Measurements from ENCODE around the gene MRPS31.

The MRPS31 gene

GRCh38 chr13:40770934-40771618 is at the start of gene MRPS31:
MRPS31 (minus strand) TSS chr13:40771190; CDS start chr13:40771136, 54 bp downstream.
- peak; percentile 94 for DNase-seq

GRCh38 chr13:40819797-40820315 is 48.9 kb upstream of the MRPS31 start:
- no peak for DNase-seq

GRCh38 chr13:40818926-40819325 is 47.9 kb upstream of the MRPS31 start:
- DNase-seq: no peak

- DNase-seq: no peak
Measured at GRCh38 chr13:40814803-40815202, 43.8 kb upstream of the MRPS31 start.

GRCh38 chr13:40813667-40814454 is 42.9 kb upstream of the MRPS31 start:
- DNase-seq: no peak

GRCh38 chr13:40812724-40813445 is 41.9 kb upstream of the MRPS31 start:
- DNase-seq: no peak

GRCh38 chr13:40812102-40812501 is 41.1 kb upstream of the MRPS31 start:
- no peak for DNase-seq

GRCh38 chr13:40809471-40809870 is 38.5 kb upstream of the MRPS31 start:
- no peak for DNase-seq

- no peak for DNase-seq
Measured at GRCh38 chr13:40806241-40806640, 35.3 kb upstream of the MRPS31 start.

- DNase-seq: no peak
Measured at GRCh38 chr13:40803316-40803715, 32.3 kb upstream of the MRPS31 start.

- DNase-seq: no peak
Measured at GRCh38 chr13:40801255-40802217, 30.5 kb upstream of the MRPS31 start.

- no peak for DNase-seq
Measured at GRCh38 chr13:40800559-40800958, 29.6 kb upstream of the MRPS31 start.

GRCh38 chr13:40799508-40799907 is 28.5 kb upstream of the MRPS31 start:
- no peak for DNase-seq

GRCh38 chr13:40798380-40798779 is 27.4 kb upstream of the MRPS31 start:
- DNase-seq: no peak

GRCh38 chr13:40796649-40797048 is 25.7 kb upstream of the MRPS31 start:
- DNase-seq: no peak

GRCh38 chr13:40794414-40795368 is 23.7 kb upstream of the MRPS31 start:
- DNase-seq: no peak

- no peak for DNase-seq
Measured at GRCh38 chr13:40793339-40793738, 22.3 kb upstream of the MRPS31 start.

- DNase-seq: no peak
Measured at GRCh38 chr13:40792284-40793051, 21.5 kb upstream of the MRPS31 start.

GRCh38 chr13:40790154-40790616 is 19.2 kb upstream of the MRPS31 start:
- DNase-seq: no peak

Measured in stimulated activated naive CD4-positive, alpha-beta T cell treated with Interleukin-2 at 50 U/mL for 16 hours (primary cell).